Pancreas (tissue), 10 donors: Measurements from ENCODE around the gene FOXI3. TPM values are rescaled to one million over a fixed set of nuclear protein-coding genes. Genes with fewer than 3 reads are reported as not detected.
"Not testable (repeated sequence)": the region's sequence is repeated elsewhere in the genome, so short reads cannot be mapped to it uniquely, and the experiment has no call there.

Experiments used
- ATAC-seq, 4 donors: fragments of 200-7000 bp; cut with Tn5 transposase; one replicate each; pipeline versions ENCODE4 v1.8.0 to v1.9.1; 2020; ENCODE audit warnings: mild to moderate bottlenecking in 4 of 4, moderate library complexity in 4 of 4
- DNase-seq, 6 donors: peaks; one replicate each; pipeline ENCODE4 v3.0.0-alpha.2; 2020
- FAIRE-seq: peaks from 2 replicates; lab custom pipeline; 2012; peaks lifted over from hg19 to GRCh38; lab: Jason Lieb, UNC
- H3K27ac ChIP-seq, 4 donors: fragments of 200-600 bp; sonication (generic); 1 replicate in 3 of 4; 2 replicates in 1 of 4; pipeline versions ENCODE4 v1.5.0 to v1.8.0; 2020
- H3K27me3 ChIP-seq, 4 donors: fragments of 200-600 bp; one replicate each; pipeline ENCODE4 v1.8.0; 2021
- H3K36me3 ChIP-seq, 3 donors: fragments of 200-600 bp; sonication (generic) in 1 of 3; one replicate each; pipeline versions ENCODE4 v1.5.0 to v1.8.0; 2020 to 2021
- H3K4me1 ChIP-seq, 3 donors: fragments of 200-600 bp; one replicate each; pipeline ENCODE4 v1.8.0; 2021
- H3K4me3 ChIP-seq, 4 donors: fragments of 200-600 bp; sonication (generic) in 2 of 4; one replicate each; pipeline versions ENCODE4 v1.5.0 to v1.8.0; 2020 to 2021
- H3K9me3 ChIP-seq, 4 donors: fragments of 200-600 bp; one replicate each; pipeline ENCODE4 v1.8.0; 2021
- CTCF ChIP-seq, 4 donors: fragments of 200-600 bp; sonication (generic) in 3 of 4; IDR thresholded peaks; one replicate each; pipeline versions ENCODE4 v1.5.0 to v1.8.0; 2021; ENCODE audit warnings: antibody characterized with exemption in 4 of 4
- WGBS, 2 donors: extraction: QIAGEN DNeasy Blood & Tissue Kit; methylation state at CpG; one replicate each; pipeline ENCODE4 v1.1.7; 2013; 5-methylcytosine and 5-hydroxymethylcytosine counted together
- intact Hi-C, 3 donors: fragments of 100-400 bp; cut with DNase I; formaldehyde crosslinking; loops; one replicate each; pipeline versions ENCODE4 v1.11.1 to v1.14.2; 2022
- polyA plus RNA-seq, 2 donors: library from polyadenylated mRNA; stranded (reverse); fragments of 200-250 nt; gene quantifications; one replicate each; pipeline ENCODE4 v1.2.3, GENCODE V29; 2013
- total RNA-seq, 6 donors: library from RNA; stranded (reverse); fragmentation: NEBNext Ultra II Directional in 4 of 6; extraction: Animal tissue kit (Norgen Biotek cat#: 25700) in 4 of 6; gene quantifications; one replicate each; pipeline versions ENCODE4 v1.2.1 to v1.2.4, GENCODE V29; 2021 to 2023
- donor health status: healthy with polysubstance abuse.
- donor health status: DM: no; HTN: no; CAD: no; lungs with moderate emphysema.
- donor health status: DM: no; HTN: no; CAD: no.
- donor health status: control.
- donor health status: control.
- donor health status: Bipolar disorder and iron deficiency.
- donor health status: DM: yes; HTN: yes; CAD: no.
- donor health status: DM: no; HTN: no; CAD: no.
- donor health status: DM: no; HTN: no; CAD: no.
- donor health status: DM: yes; HTN: yes; CAD: no.

FOXI3 gene
- total and polyA plus RNA-seq, 8 donors = not detected

GRCh38 chr2:88429929-88430328 lies 22.6 kb downstream of the FOXI3 start:
- DNase-seq (no peak), FAIRE-seq (no peak), ATAC-seq (no peak)
- Histone ChIP-seq H3K4me1 (no peaks in the 10 kb centered on the region), H3K27me3 (no peaks in the 10 kb centered on the region), H3K4me3 (no peak overlapping the region), H3K36me3 (no peaks in the 10 kb centered on the region), H3K27ac (no peak overlapping the region), H3K9me3 (no peaks in the 10 kb centered on the region)
- 86 to 90% methylated on average over 7 of the region's 7 CpGs for WGBS, 2 donors
- TF ChIP-seq CTCF (IDR thresholded peaks at IDR 0.05) = no peak
- intact Hi-C loops = no loop called here

GRCh38 chr2:88423733-88424132 lies 28.8 kb downstream of the FOXI3 start:
- FAIRE-seq = no peak
- intact Hi-C loops = no loop called here
- TF ChIP-seq CTCF (IDR thresholded peaks at IDR 0.05) = no peak
- no peaks in the 10 kb centered on the region for H3K9me3 ChIP-seq
- no peak for ATAC-seq
- DNase-seq = no peak
- no peak overlapping the region for H3K4me3 ChIP-seq
- no peaks in the 10 kb centered on the region for H3K36me3 ChIP-seq
- H3K4me1 ChIP-seq = no peaks in the 10 kb centered on the region
- no peak overlapping the region for H3K27ac ChIP-seq
- WGBS, 2 donors = 51 to 52% methylated on average over 2 of the region's 2 CpGs
- no peaks in the 10 kb centered on the region for H3K27me3 ChIP-seq

GRCh38 chr2:88419051-88419450 lies 33.4 kb downstream of the FOXI3 start:
- ATAC-seq, FAIRE-seq, H3K4me3 ChIP-seq, H3K27me3 ChIP-seq, DNase-seq, H3K36me3 ChIP-seq, H3K9me3 ChIP-seq, intact Hi-C loops, H3K27ac ChIP-seq, H3K4me1 ChIP-seq: not testable (repeated sequence)
- WGBS, 2 donors = 81% methylated on average over 9 of the region's 9 CpGs

GRCh38 chr2:88416016-88416663 lies 36.4 kb downstream of the FOXI3 start:
- no peaks in the 10 kb centered on the region for H3K36me3 ChIP-seq
- FAIRE-seq (no peak), DNase-seq (no peak), ATAC-seq (no peak)
- no peaks in the 10 kb centered on the region for H3K27me3 ChIP-seq
- intact Hi-C loops = no loop called here
- no peaks in the 10 kb centered on the region for H3K9me3 ChIP-seq
- WGBS, 2 donors = 69% methylated on average over 6 of the region's 6 CpGs
- H3K4me1 ChIP-seq = no peaks in the 10 kb centered on the region
- no peak for TF ChIP-seq CTCF (IDR thresholded peaks at IDR 0.05)
- H3K27ac ChIP-seq = no peak overlapping the region
- no peak overlapping the region for H3K4me3 ChIP-seq

- 82 to 88% methylated on average over 5 of the region's 5 CpGs for WGBS, 2 donors
Measured at GRCh38 chr2:88408870-88409269, 43.6 kb downstream of the FOXI3 start.

DNA sequence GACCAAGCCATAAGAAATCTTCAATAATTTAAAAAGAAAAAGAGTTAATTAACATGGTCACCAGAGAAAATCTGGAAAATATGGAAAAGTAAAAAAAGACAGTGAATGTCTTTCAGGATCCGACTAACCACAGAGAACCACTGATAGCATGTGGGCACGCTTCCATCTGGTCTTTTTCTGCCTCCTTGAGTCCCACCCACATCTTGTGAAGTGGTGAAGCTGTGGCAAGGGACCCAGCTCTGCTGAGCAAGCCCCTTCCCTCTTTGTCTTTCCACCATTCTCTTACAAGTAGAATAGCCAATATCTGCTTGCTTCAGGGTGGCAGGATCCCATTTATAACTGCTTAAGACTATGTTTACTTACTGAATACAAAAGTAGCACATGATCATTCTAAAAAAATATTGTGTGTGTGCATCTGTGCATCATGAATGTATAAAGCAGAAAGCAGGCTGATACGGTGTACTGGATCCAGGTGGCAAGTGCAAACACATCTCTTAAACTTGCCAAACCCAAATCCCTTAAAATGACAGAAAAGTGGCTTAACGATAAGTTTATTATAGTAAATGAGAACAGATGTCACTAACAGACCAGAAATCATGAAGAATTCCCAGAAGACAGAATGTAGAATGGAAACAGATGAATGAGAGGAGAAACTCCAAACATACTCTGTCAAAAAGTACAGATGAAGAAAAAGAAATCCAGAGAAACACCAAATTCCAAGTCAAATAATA lies 52.3 kb downstream of the FOXI3 start:
- Histone ChIP-seq H3K4me3 (no peak overlapping the region), H3K4me1 (no peaks in the 10 kb centered on the region), H3K36me3 (no peaks in the 10 kb centered on the region), H3K27me3 (peaks cover 0 to 13% (median 0%) of the 10 kb centered on the region in 4 donors), H3K27ac (no peak overlapping the region), H3K9me3 (no peaks in the 10 kb centered on the region)
- no peak for FAIRE-seq
- no peak for ATAC-seq
- intact Hi-C loops = no loop called here
- no peak for DNase-seq
- 57% methylated on average over 4 of the region's 4 CpGs for WGBS, 2 donors
- no peak for TF ChIP-seq CTCF (IDR thresholded peaks at IDR 0.05)

More at GRCh38 chr2:88408870-88409269, 43.6 kb downstream of the FOXI3 start:
- H3K4me1 ChIP-seq, H3K27ac ChIP-seq, intact Hi-C loops, H3K9me3 ChIP-seq, H3K36me3 ChIP-seq, DNase-seq, H3K4me3 ChIP-seq, FAIRE-seq, ATAC-seq, H3K27me3 ChIP-seq: not testable (repeated sequence)
